IPS-11a (cell line): ENCODE data around the gene TXNDC5.
"Not testable (repeated sequence)": the region's sequence is repeated elsewhere in the genome, so short reads cannot be mapped to it uniquely, and the experiment has no call there.

ENCODE experiments used
- H3K4me3 ChIP-seq: one replicate; pipeline ENCODE4 v1.5.1; 2013; ENCODE audit warnings: low read depth, low read length, control low read depth

The TXNDC5 gene

GRCh38 chr6:7897461-7898192, 13.0 kb downstream of the TXNDC5 start:
- no peak overlapping the region for H3K4me3 ChIP-seq

DNA sequence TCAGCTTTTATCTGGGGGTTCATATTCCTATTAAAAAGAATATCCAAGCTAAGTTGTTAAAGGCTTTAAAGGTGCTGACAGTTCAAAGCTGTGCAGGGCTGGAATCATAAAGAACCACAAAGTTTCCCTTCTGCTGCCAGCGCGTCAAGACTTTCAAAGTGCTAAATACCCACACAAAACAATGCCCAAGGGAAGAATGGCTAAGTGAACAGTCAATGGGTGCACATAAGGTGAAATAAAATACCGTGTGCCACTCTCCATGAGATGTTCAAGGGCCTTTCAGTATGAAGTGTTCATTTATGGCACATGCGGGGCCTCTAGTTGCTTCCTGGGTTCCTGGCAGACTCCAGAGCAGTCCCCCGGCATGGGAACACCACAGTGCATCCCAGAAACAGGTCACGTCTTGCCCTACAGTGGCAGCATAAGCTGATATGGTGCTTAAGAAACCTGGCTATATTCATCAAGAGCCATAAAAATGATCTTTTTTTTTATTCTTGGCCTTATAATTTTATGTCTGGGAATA, 14.1 kb downstream of the TXNDC5 start:
- H3K4me3 ChIP-seq: no peak overlapping the region

GRCh38 chr6:7895125-7895423, 15.5 kb downstream of the TXNDC5 start:
- H3K4me3 ChIP-seq: no peak overlapping the region

GRCh38 chr6:7894262-7895124, 16.1 kb downstream of the TXNDC5 start:
- H3K4me3 ChIP-seq: no peak overlapping the region

DNA sequence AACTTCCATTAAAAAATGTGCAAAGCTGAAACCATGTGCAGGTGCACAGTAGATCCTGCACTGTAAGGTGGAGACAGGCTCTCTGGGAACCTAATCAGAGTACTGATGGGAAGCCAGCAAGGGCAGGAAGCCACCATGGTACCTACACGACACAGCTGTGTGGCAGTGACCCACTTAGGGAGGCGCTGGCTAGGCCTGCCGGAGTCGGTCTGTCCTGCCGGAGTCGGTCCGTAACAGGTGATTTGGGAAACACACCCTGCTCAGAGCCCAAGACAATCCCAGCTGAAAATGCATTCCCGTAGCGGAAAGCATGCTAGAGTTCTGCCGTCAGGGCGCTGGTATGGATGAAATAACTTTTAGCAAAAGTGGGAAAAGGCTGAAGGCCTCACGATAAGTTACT, 17.2 kb downstream of the TXNDC5 start:
- no peak overlapping the region for H3K4me3 ChIP-seq

DNA sequence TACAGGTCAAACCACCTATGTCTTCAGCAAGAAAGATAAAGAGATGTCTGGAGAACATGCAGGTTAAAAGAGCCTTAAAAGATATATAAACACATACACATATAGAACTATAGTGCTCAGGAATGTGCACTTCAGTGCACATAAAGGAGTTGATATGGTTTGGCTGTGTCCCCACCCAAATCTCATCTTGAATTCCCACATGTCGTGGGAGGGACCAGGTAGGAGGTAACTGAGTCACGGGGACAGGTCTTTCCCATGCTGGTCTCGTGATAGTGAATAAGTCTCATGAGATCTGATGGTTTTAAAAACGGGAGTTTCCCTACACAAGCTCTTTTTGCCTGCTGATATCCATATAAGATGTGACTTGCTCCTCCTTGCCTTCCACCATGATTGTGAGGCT, 18.2 kb downstream of the TXNDC5 start:
- not testable (repeated sequence) for H3K4me3 ChIP-seq

- no peak overlapping the region for H3K4me3 ChIP-seq
These were observed 19.3 kb downstream of the TXNDC5 start for GRCh38 chr6:7891078-7891872.

GRCh38 chr6:7888587-7889357, 21.8 kb downstream of the TXNDC5 start:
- H3K4me3 ChIP-seq: no peak overlapping the region

DNA sequence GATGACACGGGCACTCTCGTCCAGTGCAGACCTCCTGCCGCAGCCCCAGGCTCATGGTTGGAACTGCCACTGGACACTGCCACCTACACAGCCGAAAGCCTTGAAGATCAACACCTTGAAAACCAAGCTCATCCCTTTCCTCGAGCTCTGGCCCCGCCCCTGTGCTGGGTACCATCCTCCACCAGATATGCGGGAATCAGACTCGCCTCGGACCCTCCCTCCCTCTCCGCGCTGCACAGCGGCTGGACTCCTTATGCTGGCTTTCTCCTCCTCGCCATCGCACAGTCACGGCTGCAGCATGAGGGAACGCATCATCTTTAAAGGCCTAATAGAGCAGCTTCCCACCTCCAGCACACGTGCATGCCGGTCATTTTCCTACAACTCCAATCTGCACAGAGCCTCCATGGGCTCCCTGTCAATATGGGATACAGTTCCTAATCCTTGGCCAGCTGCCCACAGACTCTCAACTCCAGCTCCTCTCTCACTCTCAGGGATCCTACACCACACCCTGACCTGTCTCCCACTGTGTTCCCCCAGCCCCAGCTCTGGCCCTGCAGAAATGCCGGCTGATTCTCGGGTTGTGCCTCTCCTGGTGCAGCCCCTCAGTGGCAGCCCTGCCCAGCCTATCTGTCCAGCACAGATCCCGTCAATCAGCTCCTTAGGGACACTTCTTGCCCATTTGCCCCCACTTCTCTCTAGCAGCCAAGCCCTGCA, 23.2 kb downstream of the TXNDC5 start:
- no peak overlapping the region for H3K4me3 ChIP-seq

DNA sequence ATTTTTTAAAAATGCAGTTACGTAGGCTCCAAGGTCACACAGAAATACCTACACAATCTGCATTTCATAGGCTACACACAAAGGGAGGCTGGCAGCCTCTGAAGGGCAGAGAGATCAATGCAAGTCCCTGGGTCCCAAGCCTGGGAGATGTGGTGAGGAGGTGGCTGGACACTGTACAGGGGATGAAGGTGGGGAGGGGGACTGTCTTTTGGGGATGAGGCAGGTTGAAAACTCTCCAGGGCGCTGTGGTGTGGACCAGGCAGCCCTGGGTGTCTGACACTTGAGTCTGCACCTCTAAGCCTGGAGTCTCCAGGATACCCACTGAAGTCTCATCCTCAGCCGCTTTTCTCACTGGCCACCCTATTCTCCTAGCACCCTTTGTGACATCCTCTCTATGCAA, 24.5 kb downstream of the TXNDC5 start:
- no peak overlapping the region for H3K4me3 ChIP-seq

DNA sequence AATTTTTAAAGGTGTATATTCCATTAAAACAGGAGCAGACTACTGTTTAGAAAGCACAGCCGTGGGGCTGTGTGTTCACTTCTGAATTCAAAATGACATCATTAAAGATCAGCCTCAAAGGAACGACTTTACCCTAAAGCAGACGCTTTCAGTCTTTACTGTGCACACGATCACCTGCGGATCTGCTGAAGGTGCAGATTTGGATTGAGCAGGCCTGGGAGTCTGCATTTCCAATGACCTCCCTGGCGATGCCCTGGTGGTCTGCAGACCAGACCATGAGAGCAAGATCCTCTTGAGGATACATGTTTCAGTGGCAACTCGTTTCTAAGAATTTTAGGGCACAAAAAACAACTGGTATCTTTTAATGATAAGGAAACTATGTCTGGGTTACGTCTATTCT, 27.2 kb downstream of the TXNDC5 start:
- no peak overlapping the region for H3K4me3 ChIP-seq

DNA sequence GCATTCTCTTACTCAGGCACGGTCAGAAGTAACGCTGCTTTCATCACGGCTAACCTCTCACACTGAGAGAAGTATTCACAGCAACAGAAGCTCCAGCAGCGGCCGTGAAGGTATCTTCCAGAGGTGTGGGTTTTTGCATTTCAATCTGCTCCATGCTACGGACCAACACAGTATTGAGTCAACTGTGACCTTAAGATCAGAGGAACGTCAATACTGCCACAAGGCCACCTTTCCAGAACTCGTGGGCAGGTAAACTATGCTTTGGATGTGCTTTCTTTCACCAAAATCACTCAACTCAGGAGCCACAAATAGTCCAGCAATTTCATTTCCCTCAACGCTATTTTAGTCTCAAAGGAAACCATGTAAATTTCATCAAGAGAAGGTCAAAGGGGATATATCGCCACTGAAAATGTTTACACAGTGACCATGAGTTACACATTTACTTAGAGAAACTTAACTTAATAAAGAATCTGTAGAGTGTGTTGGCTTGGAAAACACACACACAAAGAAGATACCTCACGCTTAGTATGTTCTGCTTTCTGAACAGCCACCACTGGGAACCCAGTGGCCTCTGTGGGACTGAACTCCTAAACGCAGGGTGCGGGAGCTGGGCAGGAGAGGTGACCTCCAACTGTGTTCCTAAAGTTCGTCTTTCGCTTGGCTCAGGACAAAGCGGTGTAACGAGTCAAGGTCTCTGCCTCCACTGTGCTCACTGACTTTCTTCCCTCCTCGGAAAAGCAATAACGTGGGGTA, 27.9 kb downstream of the TXNDC5 start:
- H3K4me3 ChIP-seq: no peak overlapping the region

DNA sequence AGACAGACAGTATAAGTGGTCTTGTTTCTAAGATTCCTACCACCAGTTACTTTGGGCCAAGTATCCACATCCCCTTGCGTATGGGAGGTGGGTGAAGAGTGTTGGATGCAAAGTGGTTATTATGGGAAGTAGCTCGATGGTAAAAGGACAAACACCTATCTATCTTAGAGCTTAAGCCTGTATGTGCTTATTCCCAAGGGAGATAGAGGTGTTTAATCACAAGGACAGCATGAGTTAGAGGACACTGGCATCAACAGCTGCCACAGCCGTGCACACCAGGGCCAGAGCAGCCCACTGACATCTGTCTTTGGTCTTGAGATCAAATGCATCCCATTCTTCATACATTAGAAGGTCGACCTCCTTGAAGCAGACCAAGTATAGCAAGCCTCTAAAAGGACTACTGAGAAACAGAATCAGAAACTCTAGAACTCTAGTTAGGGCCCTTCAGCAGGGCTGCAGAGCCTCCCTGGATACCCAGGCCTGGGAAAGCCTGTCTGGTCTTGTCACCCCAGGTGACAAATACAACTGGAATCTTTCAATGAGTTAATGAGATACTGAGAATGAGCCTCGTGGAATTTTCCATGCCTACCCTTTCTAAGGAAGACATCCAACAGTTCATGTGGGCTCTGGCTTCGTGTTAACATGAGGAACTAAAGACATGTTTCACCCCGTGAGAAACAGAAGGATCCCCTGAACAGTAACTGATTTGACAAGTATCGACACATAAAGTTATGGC, 28.7 kb downstream of the TXNDC5 start:
- no peak overlapping the region for H3K4me3 ChIP-seq

DNA sequence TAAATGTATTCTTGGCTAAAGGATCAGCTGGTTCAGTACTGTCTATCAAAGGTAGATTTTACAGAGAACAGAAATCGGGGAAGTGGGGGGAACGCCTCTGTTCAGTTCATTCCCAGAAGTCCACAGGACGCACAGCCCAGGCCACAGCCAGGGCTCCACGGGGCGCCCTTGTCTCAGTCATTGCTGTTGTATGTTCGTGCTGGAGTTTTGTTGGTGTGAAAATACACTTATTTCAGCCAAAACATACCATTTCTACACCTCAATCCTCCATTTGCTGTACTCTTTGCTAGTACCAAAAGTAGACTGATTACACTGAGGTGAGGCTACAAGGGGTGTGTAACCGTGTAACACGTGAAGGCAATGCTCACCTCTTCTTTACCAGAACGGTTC, 29.9 kb downstream of the TXNDC5 start:
- no peak overlapping the region for H3K4me3 ChIP-seq

DNA sequence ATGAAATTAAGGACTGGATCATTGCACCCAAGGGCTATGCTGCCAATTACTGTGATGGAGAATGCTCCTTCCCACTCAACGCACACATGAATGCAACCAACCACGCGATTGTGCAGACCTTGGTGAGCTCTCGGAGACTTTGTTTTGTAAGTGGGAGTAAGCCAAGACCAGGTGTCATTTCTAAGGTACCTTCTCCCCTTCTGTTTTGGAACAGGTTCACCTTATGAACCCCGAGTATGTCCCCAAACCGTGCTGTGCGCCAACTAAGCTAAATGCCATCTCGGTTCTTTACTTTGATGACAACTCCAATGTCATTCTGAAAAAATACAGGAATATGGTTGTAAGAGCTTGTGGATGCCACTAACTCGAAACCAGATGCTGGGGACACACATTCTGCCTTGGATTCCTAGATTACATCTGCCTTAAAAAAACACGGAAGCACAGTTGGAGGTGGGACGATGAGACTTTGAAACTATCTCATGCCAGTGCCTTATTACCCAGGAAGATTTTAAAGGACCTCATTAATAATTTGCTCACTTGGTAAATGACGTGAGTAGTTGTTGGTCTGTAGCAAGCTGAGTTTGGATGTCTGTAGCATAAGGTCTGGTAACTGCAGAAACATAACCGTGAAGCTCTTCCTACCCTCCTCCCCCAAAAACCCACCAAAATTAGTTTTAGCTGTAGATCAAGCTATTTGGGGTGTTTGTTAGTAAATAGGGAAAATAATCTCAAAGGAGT, 30.4 kb downstream of the TXNDC5 start:
- H3K4me3 ChIP-seq: no peak overlapping the region

- no peak overlapping the region for H3K4me3 ChIP-seq
These were observed 31.0 kb downstream of the TXNDC5 start for GRCh38 chr6:7879579-7879978.

GRCh38 chr6:7879043-7879442, 31.5 kb downstream of the TXNDC5 start:
- H3K4me3 ChIP-seq: no peak overlapping the region

DNA sequence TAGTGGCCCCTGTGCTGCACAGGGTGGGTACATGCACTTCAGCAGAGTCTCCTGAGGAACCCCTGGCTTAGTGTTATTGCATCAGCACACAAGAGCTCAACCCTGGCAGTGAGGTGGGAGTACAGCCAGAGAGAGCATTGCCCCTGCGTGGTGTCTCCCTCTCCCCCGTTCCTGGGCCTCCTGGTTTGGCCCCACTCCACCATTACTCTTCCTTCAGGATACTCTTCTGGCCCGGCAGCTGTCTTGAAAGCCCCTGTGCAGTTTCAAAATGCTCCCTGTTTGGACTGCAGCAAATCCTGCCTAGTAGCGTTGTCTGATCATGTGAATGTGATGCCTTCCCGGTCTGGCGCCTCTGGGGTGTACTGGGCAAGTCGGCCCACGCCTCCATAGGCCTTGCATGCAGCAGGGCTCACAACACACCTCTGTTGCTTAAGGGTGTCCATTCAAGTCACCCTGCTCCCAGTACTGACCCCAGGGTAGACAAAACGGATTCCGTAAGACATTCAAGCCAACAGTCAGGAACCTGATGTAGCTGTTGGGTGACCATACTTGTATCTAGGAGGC, 32.1 kb downstream of the TXNDC5 start:
- H3K4me3 ChIP-seq: no peak overlapping the region
